ENCODE measurements around the gene LRMDA. TPM values are rescaled to one million over a fixed set of nuclear protein-coding genes. Genes with fewer than 3 reads are reported as not detected.

The LRMDA gene
- polyA plus RNA-seq, 2 of the 4 experiments (the other 2 are of a cell fraction), result 4.6 to 5.2 TPM

GRCh38 chr10:75493464-75493863 is 62.0 kb downstream of the LRMDA start (continued):
- TF ChIP-seq USF2 (IDR thresholded peaks at IDR 0.05) (no peak), TP53 (CRISPR knock-in tag; IDR thresholded peaks at IDR 0.05) (no peak), RARB (CRISPR knock-in tag; IDR thresholded peaks at IDR 0.05) (no peak), HEYL (CRISPR knock-in tag; IDR thresholded peaks at IDR 0.05) (no peak), RCOR1 (IDR thresholded peaks at IDR 0.05; ENCODE audit: low read depth, low read length) (no peak)

GRCh38 chr10:75495434-75496190 is 64.2 kb downstream of the LRMDA start:
- H3K27ac ChIP-seq, result no peak overlapping the region
- ChIA-PET POLR2A (no interaction called here), CTCF (no interaction called here)
- H3K9me3 ChIP-seq, result no peaks in the 10 kb centered on the region
- H3K4me2 ChIP-seq, result no peak overlapping the region
- DNase-seq (ENCODE audit: low read depth in 1 of 2, low spot score in 1 of 2), result no peak
- H3K4me3 ChIP-seq, result no peak overlapping the region
- no peaks in the 10 kb centered on the region for H3K4me1 ChIP-seq
- 46% methylated on average over 4 of the region's 4 CpGs for WGBS (ENCODE audit: missing lambda C conversion rate)
- ATAC-seq, result no peak
- FAIRE-seq, result no peak
- no peak for TF ChIP-seq ZSCAN20 (CRISPR knock-in tag; IDR thresholded peaks at IDR 0.05)
- TF ChIP-seq NR3C1 (IDR thresholded peaks at IDR 0.05), result no peak
- no peak for TF ChIP-seq ZC3H11A (IDR thresholded peaks at IDR 0.05)
- TF ChIP-seq HEYL (CRISPR knock-in tag; IDR thresholded peaks at IDR 0.05), result no peak
- no peak for TF ChIP-seq NPAS2 (CRISPR knock-in tag; IDR thresholded peaks at IDR 0.05; ENCODE audit: borderline replicate concordance)
- TF ChIP-seq CHD2 (IDR thresholded peaks at IDR 0.05; ENCODE audit: low read length, partially characterized antibody), result no peak
- no peak for TF ChIP-seq MAFK (IDR thresholded peaks at IDR 0.05; ENCODE audit: partially characterized antibody)
- TF ChIP-seq FOSL2 (IDR thresholded peaks at IDR 0.05), result no peak
- no peak for TF ChIP-seq FOSL2 (CRISPR knock-in tag; IDR thresholded peaks at IDR 0.05)
- no peak for TF ChIP-seq PHF8 (IDR thresholded peaks at IDR 0.05; ENCODE audit: borderline replicate concordance, low read depth)
- TF ChIP-seq RAD21 (conservative IDR thresholded peaks at IDR 0.05 in 1 of 2, IDR thresholded peaks at IDR 0.05 in 1 of 2), result no peak
- TF ChIP-seq HES2 (IDR thresholded peaks at IDR 0.05), result no peak

GRCh38 chr10:75496191-75496567 is 64.8 kb downstream of the LRMDA start:
- Histone ChIP-seq H3K4me2 (no peak overlapping the region), H3K9me3 (no peaks in the 10 kb centered on the region), H3K27ac (no peak overlapping the region), H3K4me3 (no peak overlapping the region), H3K4me1 (no peaks in the 10 kb centered on the region)
- 18% methylated on average over 1 of the region's 1 CpG for WGBS (ENCODE audit: missing lambda C conversion rate)
- no peak for FAIRE-seq
- POLR2A ChIA-PET, result interaction anchor here (0.6 kb wide), 1 partner anchor 94 kb away, joined by 4 read pairs; no protein-coding TSS in a partner anchor
- CTCF ChIA-PET, result interaction anchor here (0.6 kb wide), 1 partner anchor 223 kb away, joined by 3 read pairs; no protein-coding TSS in a partner anchor
- ATAC-seq, result no peak
- TF ChIP-seq CHD2 (IDR thresholded peaks at IDR 0.05; ENCODE audit: low read length, partially characterized antibody) (no peak), CBX8 (IDR thresholded peaks at IDR 0.05) (no peak), EHF (CRISPR knock-in tag; IDR thresholded peaks at IDR 0.05) (no peak), BHLHE40 (IDR thresholded peaks at IDR 0.05; ENCODE audit: low read depth, low read length) (no peak)
- DNase-seq (ENCODE audit: low read depth in 1 of 2, low spot score in 1 of 2), result no peak

GRCh38 chr10:75497997-75498883 is 66.8 kb downstream of the LRMDA start:
- Histone ChIP-seq H3K4me2 (no peak overlapping the region), H3K9me3 (no peaks in the 10 kb centered on the region), H3K4me1 (no peaks in the 10 kb centered on the region), H3K27ac (peak overlapping the region in 1 of 2 experiments; percentile 14; a peak in 1 of 6 replicates), H3K4me3 (no peak overlapping the region)
- CTCF ChIA-PET, result interaction anchor here (0.6 kb wide), 1 partner anchor 75 kb away, joined by 5 read pairs; no protein-coding TSS in a partner anchor
- DNase-seq (ENCODE audit: low read depth in 1 of 2, low spot score in 1 of 2) (no peak), FAIRE-seq (no peak), ATAC-seq (no peak)
- POLR2A ChIA-PET, result no interaction called here
- WGBS (ENCODE audit: missing lambda C conversion rate), result 81% methylated on average over 15 of the region's 15 CpGs
- TF ChIP-seq BCL3 (IDR thresholded peaks at IDR 0.05) (no peak), EP300 (IDR thresholded peaks at IDR 0.05) (peak in 1 of 2 experiments; percentile 37; a peak in 1 of 5 replicates), JUNB (IDR thresholded peaks at IDR 0.05) (0 out of 2 replicates have a peak, but pooled peaks have one; percentile 23)

Measured in A549 (cell line).